Measurements from ENCODE around the gene IMMP2L.
"Not testable (repeated sequence)": the region's sequence is repeated elsewhere in the genome, so short reads cannot be mapped to it uniquely, and the experiment has no call there.

Gene IMMP2L

DNA sequence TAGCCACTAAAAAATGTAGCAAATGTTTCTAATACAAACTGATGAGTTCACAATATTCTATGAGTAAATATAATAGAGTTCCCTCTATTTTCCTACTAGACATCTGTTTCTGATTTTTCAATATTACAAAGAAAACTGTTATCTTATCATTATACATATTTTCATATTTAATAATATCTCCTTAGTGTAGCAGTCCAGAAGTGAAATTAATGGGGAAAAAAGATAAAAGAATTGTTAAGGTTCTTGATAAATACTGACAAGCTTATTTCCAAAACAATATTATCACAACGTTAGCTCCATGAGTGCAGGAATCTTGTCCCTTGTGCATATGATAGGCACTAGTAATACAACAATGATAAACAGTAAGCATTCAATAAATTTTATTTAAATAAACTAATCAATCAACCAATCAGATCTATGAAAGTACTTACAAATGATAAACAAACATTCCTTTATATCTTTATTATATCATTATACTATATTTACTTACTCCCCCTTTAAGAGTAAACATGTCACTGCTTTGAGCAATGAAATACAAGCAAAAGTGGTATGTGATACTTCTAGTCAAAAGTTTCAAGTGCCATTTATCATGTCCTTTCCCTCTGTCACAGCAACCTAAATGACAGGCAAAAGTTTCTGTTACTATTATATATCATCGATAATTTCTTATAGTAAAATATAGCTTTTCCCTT is 103.1 kb downstream of the IMMP2L start:
- DNase-seq: no peak

DNA sequence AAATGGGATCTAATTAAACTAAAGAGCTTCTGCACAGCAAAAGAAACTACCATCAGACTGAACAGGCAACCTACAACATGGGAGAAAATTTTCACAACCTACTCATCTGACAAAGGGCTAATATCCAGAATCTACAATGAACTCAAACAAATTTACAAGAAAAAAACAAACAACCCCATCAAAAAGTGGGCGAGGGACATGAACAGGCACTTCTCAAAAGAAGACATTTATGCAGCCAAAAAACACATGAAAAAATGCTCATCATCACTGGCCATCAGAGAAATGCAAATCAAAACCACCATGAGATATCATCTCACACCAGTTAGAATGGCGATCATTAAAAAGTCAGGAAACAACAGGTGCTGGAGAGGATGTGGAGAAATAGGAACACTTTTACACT is 111.6 kb downstream of the IMMP2L start:
- DNase-seq: not testable (repeated sequence)

DNA sequence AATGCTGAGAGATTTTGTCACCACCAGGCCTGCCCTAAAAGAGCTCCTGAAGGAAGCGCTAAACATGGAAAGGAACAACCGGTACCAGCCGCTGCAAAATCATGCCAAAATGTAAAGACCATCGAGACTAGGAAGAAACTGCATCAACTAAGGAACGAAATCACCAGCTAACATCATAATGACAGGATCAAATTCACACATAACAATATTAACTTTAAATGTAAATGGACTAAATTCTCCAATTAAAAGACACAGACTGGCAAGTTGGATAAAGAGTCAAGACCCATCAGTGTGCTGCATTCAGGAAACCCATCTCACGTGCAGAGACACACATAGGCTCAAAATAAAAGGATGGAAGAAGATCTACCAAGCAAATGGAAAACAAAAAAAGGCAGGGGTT is 114.8 kb downstream of the IMMP2L start:
- not testable (repeated sequence) for DNase-seq

DNA sequence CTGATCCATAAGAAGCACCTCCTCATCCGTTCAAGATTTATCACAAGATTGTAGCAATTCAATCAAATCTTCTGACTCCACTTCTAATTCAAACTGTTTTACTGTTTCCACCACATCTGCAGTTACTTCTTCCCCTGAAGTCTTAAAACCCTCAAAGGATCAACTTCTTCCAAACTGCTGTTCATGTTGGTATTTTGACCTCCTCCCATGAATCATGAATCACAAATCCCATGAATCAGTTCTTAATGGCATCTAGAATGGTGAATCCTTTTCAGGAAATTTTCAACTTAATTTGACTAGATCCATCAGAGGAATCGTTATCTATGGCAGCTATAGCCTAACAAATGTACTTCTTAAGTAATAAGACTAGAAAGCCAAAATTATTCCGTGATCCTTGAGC is 122.3 kb downstream of the IMMP2L start:
- no peak for DNase-seq

DNA sequence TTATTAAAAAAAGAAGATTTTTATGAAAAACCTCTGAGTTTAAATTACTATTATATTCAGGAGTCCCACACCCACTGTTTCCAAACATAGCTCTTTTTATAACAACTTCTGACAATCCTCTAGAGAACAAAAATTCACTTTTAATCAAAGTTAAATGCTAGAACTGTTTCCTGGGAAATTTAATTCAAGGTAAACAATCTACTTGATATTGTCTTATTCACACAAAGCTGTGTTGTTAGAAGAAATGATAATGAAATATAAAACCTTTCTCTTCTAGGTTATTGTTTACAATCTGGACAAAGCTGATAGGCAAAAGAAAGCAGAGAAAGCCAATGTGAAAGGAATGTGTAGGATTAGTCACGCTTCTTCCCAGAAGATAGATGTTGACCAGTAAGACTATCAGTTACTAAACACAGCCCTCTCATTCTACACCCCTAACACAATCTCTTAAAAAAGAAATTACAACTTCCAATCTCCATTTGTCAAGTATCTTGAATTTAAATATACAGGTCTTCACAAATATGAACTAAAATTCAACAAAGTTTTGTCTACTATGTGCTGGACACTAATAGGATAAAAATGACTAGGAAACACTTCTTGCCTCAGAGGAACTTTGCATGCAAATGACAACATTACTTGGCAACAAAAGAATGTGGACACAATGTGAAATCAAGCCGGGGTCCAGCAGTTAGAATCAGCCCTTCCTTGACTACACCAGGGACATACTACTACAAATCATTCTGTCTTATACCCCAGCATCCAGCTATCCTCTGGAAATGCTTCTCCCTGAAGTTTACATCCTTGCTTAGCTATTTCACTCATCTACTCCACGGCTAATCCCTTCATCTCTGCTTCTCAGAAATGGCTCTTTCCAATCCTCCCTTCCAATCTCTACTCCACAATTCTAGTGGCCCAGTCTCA is 123.7 kb downstream of the IMMP2L start:
- DNase-seq: no peak

DNA sequence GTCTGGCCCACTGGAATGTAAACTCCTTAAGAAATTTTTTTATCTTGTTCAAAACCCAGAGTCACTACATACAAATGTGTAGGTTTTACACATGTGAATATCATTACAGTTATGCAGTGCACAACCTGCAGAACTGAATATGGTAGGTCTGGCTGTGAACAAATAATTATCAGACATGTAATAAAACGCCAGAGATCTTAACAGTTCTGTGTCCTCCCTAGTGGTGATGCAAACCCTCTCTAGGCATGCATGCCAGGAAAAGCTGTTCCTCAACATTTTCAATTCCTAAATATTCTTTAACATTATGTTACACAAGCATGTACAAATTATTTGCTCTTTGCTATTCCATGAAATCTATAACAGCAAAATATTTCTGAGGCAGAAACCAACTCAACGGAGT is 124.6 kb downstream of the IMMP2L start:
- DNase-seq: no peak

DNA sequence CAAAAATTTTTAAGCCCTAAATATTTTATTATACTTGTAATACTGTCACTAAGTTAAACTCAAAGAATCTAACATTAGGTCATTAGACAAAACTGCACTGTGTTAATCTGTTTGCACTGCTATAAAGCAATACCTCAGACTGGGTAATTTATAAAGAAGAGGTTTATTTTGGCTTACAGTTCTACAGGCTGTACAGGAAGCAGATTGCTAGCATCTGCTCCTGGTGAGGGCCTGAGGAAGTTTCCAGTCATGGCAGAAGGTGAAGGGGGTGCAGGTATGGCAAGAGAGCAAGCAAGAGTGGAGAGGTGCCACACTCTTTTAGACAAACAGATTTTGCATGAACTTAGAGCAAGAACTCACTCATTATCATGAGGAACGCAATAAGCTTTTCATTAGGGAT is 125.7 kb downstream of the IMMP2L start:
- no peak for DNase-seq

DNA sequence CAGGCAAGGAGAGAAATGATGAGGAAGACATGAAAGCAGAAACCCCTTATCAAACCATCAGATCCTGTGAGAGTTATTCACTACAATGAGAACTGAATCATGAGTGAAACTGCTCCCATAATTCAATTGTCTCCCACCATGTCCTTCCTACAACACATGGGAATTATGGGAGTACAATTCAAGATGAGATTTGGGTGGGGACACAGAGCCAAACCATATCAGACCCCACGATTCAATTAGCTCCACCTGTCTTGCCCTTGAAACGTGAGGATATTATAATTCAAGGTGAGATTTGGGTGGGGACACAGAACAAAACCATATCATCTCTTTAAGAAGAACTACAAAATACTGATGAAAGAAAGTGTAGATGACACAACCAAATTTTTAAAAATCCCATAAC is 128.9 kb downstream of the IMMP2L start:
- no peak for DNase-seq

DNA sequence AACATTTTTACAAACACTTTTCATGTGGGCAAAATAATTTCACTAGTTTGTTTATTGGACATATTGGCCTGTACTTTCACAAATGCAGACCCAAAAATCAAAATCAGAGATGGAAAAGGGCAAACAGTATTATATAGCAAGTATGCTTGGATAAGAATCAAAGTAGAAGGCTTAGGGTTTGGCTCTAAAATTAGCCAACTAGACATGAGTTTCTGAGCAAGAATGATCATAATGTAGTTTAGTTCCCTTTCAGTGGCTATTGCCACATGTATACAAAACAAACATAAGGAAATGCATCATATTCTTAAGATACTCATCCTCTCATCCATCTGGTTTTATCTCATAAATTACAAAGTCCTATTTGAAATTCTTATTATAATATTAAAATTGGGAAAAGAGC is 132.5 kb downstream of the IMMP2L start:
- DNase-seq: no peak

DNA sequence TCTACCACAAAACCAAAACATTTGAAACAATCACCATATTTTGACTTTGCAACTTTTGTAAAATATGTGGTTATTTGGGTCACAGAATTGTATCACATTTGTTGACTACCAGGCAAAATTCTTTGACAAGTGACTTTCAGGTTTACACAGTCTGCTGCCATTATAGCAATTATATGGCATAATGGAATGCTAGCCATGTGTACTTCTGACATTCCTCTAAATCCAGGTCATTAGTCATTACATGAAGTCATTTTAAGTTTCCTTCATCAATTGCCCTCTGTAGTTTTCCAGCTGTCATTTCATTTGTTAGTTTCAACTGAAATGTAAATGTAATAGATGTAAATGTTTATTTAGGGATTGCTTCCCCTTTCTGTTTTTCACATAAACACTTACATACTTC is 137.5 kb downstream of the IMMP2L start:
- DNase-seq: no peak

DNA sequence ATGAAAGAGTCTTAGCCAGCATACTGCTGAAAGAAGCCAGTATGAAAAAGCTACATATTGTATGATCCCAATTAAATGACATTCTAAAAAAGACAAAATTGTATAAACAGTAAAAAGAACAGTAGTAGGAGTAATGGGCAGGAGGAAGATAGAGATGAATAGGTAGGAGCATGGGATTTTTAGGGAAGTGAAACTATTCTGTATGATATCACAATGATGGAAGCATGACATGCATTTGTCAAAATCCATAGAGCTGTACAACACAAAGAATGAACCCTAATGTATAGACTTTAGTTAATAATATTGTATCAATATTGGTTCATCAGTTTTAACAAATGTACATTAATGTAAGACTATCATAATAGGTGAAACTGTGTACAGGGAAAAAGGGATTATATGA is 147.9 kb downstream of the IMMP2L start:
- DNase-seq: no peak

DNA sequence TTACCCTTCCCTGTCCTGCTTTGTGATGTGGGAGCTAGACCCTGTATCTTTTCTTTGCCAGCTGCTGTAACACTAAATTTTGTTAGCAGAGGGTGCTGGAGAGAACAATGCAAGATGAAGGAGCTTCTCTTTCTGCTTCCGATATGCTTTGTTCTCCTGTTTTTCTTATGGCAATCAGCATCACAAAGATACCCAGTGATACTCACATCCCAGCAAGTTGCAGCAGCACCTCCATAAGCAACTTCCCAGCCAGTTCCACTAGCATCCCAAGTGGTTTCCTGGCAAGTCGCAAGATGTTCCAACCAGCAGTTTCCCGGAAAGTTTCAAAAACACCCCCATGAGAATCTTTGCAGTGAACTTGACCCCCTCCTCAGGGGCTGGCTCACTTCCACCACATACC is 148.6 kb downstream of the IMMP2L start:
- DNase-seq: no peak

DNA sequence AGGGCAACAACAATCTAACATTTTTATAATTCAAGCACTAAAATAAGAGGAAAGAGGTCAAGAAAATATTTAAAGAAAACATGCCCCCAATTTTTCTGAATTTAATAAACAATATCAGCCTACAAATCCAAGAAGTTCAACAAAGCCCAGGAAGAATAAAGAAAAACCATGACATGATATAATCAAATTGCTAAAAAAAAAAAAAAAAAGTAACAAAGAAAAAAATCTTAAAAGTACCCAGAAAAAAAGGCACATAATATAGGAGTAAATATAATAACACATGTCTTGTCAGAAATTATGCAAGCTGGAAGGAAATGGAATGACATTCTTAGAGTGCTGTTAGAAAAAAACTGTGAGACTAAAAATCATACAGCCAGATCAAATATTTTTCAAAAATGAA is 151.4 kb downstream of the IMMP2L start:
- no peak for DNase-seq

DNA sequence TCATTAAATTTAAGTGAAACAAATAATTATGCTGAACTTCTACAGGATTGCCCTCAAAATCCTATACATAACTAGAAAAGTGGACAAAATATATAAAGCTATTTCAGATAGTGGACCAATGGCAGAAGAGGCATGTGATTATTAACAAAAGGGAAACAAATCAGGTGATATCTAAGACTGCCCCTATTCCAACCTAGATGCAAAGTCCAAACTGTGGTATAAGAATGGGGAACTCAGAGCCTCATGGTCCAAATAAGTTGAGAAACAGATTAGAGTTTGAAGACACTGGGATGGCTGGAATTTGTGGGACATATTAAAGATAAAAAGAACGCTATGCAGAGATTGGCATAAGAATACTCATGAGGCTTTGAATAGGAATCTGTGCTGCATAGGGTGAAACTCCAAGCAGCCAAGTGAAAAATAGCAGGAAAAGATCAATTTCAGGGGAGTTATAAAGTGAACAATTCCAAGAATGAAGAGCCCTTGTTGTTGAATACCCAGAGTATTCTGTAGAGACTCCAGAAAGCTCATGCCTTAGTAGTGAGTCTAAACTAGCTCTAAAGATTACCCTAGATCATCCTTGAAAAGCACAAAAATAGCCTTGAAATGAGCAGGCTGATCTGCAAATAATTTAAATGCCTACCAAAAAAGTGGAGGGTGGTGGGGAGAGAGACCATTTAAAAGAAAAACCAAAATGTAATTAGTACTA is 152.4 kb downstream of the IMMP2L start:
- no peak for DNase-seq

DNA sequence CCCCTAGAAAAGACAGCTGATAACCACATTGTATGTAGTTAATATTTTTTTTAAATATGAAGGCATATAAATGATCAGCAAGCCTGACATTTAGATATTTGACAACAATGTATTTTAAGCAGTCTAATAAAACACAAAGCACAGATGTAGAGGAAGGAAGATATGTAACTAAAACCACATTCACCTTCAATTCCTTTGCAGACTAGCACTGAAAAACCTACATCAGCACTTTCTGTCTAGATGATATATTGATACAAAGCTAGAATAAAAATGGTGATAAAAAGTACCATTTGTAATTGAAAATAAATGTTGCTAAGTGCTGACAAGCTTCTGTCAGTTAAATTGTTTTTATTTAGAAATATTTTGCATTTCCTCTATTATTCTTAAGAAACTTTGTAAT is 153.6 kb downstream of the IMMP2L start:
- DNase-seq: no peak

DNA sequence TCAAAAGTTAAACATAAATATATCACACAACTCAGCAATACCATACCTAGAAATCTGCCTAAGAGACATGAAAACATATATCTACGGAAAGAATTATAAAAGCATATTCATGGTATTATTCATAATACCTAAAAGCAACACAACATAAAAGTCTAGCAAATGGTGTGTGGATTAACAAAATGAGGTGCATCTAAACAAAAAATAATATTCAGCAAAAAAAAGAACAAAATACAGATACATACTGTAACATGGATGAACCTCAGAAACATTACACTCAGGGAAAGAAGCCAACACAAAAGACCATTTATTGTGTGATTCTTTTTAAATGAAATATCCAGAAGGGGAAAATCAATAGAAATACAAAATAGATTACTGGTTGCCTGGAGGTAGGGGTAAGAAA is 155.0 kb downstream of the IMMP2L start:
- no peak for DNase-seq

DNA sequence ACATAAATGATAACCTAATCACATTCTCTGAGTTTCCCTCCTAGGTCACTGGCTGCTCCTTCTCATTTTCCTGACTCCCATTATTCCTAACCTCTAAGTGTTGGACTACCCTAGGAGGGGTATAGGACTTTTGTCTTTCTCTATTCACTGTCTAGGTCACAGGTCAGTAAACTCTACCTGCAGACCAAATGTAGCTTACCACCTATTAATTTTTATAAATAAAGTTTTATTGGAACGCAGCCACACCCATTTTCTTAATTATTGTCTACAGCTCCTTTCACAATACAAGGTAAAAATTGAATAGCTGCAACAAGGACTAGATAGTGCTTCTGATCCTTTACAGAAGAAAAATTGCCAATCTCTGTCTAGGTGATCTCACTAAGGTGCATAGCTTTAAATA is 156.7 kb downstream of the IMMP2L start:
- no peak for DNase-seq

DNA sequence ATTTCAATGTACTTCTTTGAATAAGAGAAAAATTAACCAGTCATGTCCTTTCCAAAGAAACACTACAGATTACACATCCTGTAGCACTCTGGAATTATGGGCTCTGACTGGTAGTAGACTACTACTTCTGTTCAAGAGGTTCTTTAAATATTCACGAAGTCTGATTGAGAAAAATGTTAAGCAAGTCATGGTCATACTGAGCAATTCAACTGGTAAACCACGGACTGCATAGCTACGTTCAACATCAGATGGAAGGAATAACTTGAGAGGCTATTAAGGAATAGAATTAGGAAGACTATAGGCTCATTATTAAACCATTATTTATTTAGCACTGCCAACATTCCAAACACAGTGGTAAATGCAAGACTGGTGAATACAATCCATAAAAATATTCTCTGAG is 160.8 kb downstream of the IMMP2L start:
- no peak for DNase-seq

DNA sequence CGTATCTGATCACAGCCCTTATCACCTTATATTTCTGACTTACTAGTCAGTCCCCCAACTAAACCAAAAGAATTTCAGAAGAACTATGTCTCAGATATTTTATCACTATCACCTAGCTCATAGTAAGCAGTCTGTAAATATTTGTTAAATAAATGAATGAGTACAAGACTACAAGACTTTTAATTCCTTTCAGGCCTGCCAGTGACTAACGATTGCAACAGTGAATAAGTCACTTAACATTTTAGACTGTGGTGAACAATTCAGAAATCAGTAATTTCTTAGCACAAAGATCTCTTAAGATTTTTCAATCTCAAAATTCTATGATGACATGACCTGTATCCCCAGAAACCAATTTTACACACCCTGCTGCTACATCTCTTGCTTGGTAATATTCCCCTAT is 162.2 kb downstream of the IMMP2L start:
- no peak for DNase-seq

DNA sequence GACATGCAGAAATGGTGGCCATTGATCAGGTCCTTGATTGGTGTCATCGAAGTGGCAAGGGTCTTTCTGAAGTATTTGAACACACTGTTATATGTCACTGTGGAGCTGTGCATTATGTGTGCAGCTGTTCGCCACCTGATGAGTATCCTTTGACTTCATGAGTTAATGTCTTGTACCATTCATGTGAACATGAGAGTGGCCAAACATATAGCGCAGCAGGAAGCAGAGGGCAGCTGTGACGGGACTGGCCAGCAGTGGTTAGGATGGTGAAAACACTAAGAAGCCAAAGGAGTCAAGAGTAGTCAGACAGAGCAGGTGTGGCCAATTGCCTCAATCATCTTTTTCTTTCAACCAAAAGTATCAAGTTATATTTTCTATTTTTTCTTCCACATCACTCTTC is 167.4 kb downstream of the IMMP2L start:
- no peak for DNase-seq

DNA sequence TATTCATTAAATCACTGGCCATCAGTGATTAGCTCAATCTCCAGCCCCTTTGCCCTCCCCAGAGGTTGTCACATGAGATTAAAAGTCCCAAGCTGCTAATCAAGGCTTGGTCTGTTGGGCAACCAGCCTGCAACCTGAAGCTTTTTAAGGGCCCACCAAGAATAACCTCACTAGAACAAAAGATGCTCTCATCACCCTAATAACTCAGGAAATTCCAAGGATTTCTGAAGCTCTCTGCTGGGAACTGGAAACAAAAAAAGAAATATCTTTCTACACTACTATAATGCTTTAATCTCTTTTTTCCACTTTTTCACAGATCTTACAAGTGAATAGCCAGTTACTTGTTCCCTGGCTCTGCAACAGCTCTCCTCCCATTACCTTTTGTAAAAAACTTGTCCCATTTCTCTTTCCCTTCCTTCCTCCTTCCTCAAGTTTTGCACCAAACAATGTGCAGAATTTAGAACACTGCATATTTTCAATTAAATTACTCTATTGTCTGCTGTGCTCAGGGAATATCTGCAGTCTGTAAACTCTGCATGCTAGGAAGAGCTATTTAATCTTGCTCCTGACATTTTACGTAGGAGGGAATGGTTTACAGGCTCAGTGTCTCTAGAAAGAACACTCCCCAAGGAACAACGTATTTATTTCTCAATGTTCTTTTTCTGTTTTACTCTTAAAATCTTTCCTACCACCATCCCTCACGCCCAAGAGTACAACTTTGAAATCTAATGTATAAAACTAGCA is 169.1 kb downstream of the IMMP2L start:
- no peak for DNase-seq

DNA sequence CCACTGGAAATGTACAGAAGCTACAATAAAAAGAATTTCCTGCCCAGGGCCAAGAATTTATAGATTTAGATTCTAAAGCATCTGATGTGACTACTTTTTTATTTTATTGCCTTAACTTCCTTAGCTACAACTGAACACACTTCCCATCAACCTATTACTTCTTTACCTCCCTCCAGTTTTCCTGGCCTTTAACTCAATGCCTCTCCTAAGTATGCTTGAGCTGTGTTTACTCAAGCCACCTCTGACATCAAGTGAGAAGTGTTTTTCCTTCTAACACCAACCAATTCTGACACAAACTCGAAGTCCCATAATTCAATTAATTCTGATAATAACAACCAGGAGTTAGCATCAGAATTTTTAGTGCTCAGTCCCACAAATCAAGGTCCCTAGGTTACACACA is 170.0 kb downstream of the IMMP2L start:
- no peak for DNase-seq

DNA sequence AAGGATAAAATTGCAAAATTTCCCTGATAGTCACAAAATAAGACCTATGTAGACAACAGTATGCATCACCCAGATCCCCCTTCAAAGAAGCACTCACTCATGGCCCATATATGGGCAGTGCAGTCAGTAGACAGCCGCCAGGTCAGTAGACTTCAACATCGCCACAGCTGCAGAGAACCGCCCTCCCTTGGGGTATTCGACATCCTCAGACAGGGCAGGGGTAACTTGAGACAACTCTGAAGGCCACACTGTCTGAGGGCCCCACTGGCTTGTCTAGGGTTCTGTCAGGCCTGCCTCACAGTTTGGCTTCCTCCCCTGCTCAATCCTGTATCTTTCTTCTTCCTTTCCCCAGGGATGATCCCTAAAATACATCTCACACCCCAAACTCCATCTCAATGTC is 172.3 kb downstream of the IMMP2L start:
- no peak for DNase-seq
